ENCODE measurements around the gene PLA2G7.

DNA sequence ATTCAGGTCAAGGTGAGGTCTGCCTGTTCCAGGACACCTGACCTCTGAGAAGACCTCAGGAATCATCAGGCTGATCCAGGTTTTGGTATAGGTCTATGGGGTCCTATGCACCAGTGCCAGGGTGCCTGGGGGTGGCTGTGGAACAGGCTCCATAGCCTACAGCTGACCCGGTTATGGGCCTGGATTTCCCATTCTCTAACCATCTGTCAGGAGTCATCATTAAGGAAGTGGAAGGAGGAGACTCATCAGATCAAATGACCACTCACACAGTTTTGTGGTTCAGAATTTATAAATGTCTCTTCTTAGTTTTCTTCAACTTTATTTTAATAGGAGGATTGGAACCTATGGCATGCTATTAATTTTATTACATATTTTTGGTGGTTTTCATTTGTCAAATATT is 14.8 kb downstream of the PLA2G7 start:
- TF ChIP-seq, protein P1, sequence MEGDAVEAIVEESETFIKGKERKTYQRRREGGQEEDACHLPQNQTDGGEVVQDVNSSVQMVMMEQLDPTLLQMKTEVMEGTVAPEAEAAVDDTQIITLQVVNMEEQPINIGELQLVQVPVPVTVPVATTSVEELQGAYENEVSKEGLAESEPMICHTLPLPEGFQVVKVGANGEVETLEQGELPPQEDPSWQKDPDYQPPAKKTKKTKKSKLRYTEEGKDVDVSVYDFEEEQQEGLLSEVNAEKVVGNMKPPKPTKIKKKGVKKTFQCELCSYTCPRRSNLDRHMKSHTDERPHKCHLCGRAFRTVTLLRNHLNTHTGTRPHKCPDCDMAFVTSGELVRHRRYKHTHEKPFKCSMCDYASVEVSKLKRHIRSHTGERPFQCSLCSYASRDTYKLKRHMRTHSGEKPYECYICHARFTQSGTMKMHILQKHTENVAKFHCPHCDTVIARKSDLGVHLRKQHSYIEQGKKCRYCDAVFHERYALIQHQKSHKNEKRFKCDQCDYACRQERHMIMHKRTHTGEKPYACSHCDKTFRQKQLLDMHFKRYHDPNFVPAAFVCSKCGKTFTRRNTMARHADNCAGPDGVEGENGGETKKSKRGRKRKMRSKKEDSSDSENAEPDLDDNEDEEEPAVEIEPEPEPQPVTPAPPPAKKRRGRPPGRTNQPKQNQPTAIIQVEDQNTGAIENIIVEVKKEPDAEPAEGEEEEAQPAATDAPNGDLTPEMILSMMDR (optimal IDR thresholded peaks at IDR 0.05 in 1 of 3, IDR thresholded peaks at IDR 0.05 in 1 of 3, conservative IDR thresholded peaks at IDR 0.05 in 1 of 3; ENCODE audit: extremely low read depth in 1 of 3, insufficient read depth in 2 of 3, low read length in 3 of 3): no peak
- no peak for TF ChIP-seq EZH2 (IDR thresholded peaks at IDR 0.05; ENCODE audit: low read length)

All from keratinocyte (primary cell).